ENCODE results near the gene HSPG2.

DNA sequence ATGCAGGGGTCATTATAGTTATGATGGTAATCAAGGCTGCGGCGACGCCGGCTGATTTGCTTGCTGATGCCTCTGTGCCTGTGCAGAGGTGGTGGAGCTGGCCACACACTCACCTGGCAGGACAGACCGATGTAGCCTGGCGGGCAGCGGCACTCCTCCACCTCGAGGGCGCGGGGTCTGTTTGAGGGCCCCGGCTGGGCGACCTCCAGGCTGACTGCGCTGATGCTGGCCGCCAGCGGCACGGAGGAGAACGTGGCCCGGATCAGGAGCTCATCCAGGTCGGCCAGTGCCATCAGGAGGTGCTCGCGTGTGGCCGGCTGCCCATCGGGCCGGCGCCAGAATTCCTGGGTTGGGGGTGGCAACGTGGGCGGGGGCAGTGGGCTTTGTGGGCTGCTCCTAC, 72.4 kb downstream of the HSPG2 start:
- TF ChIP-seq, protein P1, sequence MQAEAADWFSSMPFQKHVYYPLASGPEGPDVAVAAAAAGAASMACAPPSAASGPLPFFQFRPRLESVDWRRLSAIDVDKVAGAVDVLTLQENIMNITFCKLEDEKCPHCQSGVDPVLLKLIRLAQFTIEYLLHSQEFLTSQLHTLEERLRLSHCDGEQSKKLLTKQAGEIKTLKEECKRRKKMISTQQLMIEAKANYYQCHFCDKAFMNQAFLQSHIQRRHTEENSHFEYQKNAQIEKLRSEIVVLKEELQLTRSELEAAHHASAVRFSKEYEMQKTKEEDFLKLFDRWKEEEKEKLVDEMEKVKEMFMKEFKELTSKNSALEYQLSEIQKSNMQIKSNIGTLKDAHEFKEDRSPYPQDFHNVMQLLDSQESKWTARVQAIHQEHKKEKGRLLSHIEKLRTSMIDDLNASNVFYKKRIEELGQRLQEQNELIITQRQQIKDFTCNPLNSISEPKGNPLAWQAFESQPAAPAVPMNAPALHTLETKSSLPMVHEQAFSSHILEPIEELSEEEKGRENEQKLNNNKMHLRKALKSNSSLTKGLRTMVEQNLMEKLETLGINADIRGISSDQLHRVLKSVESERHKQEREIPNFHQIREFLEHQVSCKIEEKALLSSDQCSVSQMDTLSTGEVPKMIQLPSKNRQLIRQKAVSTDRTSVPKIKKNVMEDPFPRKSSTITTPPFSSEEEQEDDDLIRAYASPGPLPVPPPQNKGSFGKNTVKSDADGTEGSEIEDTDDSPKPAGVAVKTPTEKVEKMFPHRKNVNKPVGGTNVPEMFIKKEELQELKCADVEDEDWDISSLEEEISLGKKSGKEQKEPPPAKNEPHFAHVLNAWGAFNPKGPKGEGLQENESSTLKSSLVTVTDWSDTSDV (CRISPR knock-in tag; IDR thresholded peaks at IDR 0.05) = no peak
- TF ChIP-seq ZMYM4 (CRISPR knock-in tag; IDR thresholded peaks at IDR 0.05) = no peak
- no peak for TF ChIP-seq CBX2 (IDR thresholded peaks at IDR 0.05; ENCODE audit: low read depth, low read length)
- no peak for TF ChIP-seq CBX2 (CRISPR knock-in tag; IDR thresholded peaks at IDR 0.05; ENCODE audit: low read depth)
- no peak for TF ChIP-seq SIX1 (CRISPR knock-in tag; IDR thresholded peaks at IDR 0.05; ENCODE audit: borderline replicate concordance)
- no peak for TF ChIP-seq CEBPB (IDR thresholded peaks at IDR 0.05; ENCODE audit: borderline replicate concordance, low read depth, low read length)
- no peak for TF ChIP-seq HNRNPH1 (optimal IDR thresholded peaks at IDR 0.05; ENCODE audit: low read depth, low read length)
- TF ChIP-seq ZKSCAN8 (CRISPR knock-in tag; IDR thresholded peaks at IDR 0.05; ENCODE audit: borderline replicate concordance) = no peak
- TF ChIP-seq, protein P2, sequence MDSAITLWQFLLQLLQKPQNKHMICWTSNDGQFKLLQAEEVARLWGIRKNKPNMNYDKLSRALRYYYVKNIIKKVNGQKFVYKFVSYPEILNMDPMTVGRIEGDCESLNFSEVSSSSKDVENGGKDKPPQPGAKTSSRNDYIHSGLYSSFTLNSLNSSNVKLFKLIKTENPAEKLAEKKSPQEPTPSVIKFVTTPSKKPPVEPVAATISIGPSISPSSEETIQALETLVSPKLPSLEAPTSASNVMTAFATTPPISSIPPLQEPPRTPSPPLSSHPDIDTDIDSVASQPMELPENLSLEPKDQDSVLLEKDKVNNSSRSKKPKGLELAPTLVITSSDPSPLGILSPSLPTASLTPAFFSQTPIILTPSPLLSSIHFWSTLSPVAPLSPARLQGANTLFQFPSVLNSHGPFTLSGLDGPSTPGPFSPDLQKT (CRISPR knock-in tag; IDR thresholded peaks at IDR 0.05; ENCODE audit: borderline replicate concordance) = no peak
- no peak for TF ChIP-seq ZNF777 (CRISPR knock-in tag; IDR thresholded peaks at IDR 0.05)
